Aorta (tissue), 5 donors: ENCODE data around the gene GDF15. TPM values are rescaled to one million over a fixed set of nuclear protein-coding genes. Genes with fewer than 3 reads are reported as not detected.
"Not testable (repeated sequence)": the region's sequence is repeated elsewhere in the genome, so short reads cannot be mapped to it uniquely, and the experiment has no call there.

Experiments
- ATAC-seq: fragments of 200-7000 bp; cut with Tn5 transposase; one replicate; pipeline ENCODE4 v1.9.1; 2022; ENCODE audit warnings: moderate library complexity; ENCODE audit not compliant: low FRiP score
- DNase-seq, 2 donors: peaks; one replicate each; pipeline ENCODE4 v3.0.0-alpha.2; 2020
- H3K27ac ChIP-seq, 2 donors: one replicate each; pipeline ENCODE4 v1.5.1; 2013; ENCODE audit warnings: low read length in 2 of 2, mild to moderate bottlenecking in 2 of 2, moderate library complexity in 2 of 2, control low read depth in 1 of 2, inconsistent platforms in 1 of 2, low read depth in 1 of 2
- H3K27me3 ChIP-seq, 2 donors: one replicate each; pipeline ENCODE4 v1.6.1; 2013; ENCODE audit warnings: control low read depth in 1 of 2, low read length in 1 of 2, mild to moderate bottlenecking in 1 of 2, moderate library complexity in 1 of 2; ENCODE audit not compliant: insufficient read depth in 2 of 2, control insufficient read depth in 1 of 2
- H3K36me3 ChIP-seq, 2 donors: one replicate each; pipeline ENCODE4 v1.6.1; 2013; ENCODE audit warnings: control low read depth in 1 of 2, low read length in 1 of 2, mild to moderate bottlenecking in 1 of 2; ENCODE audit not compliant: insufficient read depth in 2 of 2, control insufficient read depth in 1 of 2
- H3K4me1 ChIP-seq, 2 donors: one replicate each; pipeline ENCODE4 v1.6.1; 2013; ENCODE audit warnings: low read length in 2 of 2, control low read depth in 1 of 2, mild to moderate bottlenecking in 1 of 2, moderate library complexity in 1 of 2; ENCODE audit not compliant: insufficient read depth in 2 of 2, control insufficient read depth in 1 of 2
- H3K4me3 ChIP-seq, 2 donors: one replicate each; pipeline ENCODE4 v1.5.1; 2013; ENCODE audit warnings: low read length in 2 of 2, control low read depth in 1 of 2, mild to moderate bottlenecking in 1 of 2
- H3K9me3 ChIP-seq: one replicate; pipeline ENCODE4 v1.6.1; 2013; ENCODE audit warnings: mild to moderate bottlenecking, low read length; ENCODE audit not compliant: control insufficient read depth
- WGBS, 2 donors: extraction: QIAGEN DNeasy Blood & Tissue Kit; methylation state at CpG; one replicate each; pipeline ENCODE4 v1.1.7; 2013; 5-methylcytosine and 5-hydroxymethylcytosine counted together
- intact Hi-C, 2 donors: fragments of 100-400 bp; cut with DNase I; formaldehyde crosslinking; loops; one replicate each; pipeline versions ENCODE4 v1.14.2 to v1.15.0; 2022
- polyA plus RNA-seq, 2 donors: library from polyadenylated mRNA; stranded (reverse); fragments of 200-250 nt; gene quantifications; one replicate each; pipeline ENCODE4 v1.2.3, GENCODE V29; 2013
- total RNA-seq, 2 donors: library from RNA; stranded (reverse); fragmentation: NEBNext Ultra II Directional; extraction: Animal tissue kit (Norgen Biotek cat#: 25700); gene quantifications; one replicate each; pipeline ENCODE4 v1.2.1, GENCODE V29; 2021
- donor health status: healthy with polysubstance abuse.
- donor health status: Bipolar disorder and iron deficiency.
- donor health status: DM: no; HTN: no; CAD: no.
- donor health status: DM: no; HTN: no; CAD: no.
- donor health status: DM: yes; HTN: yes; CAD: no.

Gene GDF15
- total and polyA plus RNA-seq, 4 donors = 2.8 to 9.8 (median 3.7) TPM

DNA sequence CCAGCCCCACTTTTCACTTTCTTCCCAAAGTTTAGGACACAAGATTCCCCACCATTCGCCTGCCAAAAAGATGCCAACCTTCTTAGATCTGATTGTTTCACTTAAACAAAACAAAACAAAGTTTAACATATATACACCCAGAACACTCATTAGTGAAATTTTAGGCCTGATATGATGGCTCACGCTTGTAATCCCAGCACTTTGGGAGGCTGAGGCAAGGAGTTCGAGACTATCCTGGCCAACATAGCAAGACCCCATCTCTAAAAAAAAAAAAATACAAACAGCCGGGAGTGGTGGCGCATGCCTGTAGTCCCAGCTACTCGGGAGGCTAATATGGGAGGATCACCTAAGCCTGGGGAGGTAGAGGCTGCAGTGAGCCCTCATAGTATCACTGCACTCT, 40.7 kb upstream of the GDF15 start:
- DNase-seq (no peak), ATAC-seq (no peak)
- no peak overlapping the region for H3K4me3 ChIP-seq
- H3K4me1 ChIP-seq = no peaks in the 10 kb centered on the region
- no peaks in the 10 kb centered on the region for H3K27me3 ChIP-seq
- H3K9me3 ChIP-seq = no peaks in the 10 kb centered on the region
- no peak overlapping the region for H3K27ac ChIP-seq
- intact Hi-C loops = no loop called here
- no peaks in the 10 kb centered on the region for H3K36me3 ChIP-seq
- WGBS, 2 donors = 91 to 95% methylated on average over 6 of the region's 6 CpGs

DNA sequence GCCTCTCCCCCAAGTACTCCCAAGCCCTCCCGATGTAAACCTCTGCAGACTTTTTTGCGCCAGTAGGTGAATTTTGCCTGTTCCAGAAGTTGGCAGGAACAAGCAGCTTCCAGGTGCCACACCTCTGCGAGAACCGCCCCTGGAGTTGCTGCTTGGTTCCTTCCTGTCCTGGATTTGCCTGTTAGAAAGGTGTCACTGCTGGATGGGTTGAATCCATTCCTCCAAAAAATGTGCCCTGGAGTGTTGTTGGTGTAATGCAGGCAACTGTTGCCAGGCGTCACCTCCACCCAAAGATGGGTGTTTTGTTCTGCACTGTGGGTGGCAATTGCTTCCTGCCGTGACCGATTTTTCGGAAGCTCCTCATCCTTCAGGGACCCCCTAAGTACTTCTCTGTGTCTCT, 39.9 kb upstream of the GDF15 start:
- Histone ChIP-seq H3K27ac (no peak overlapping the region), H3K36me3 (no peaks in the 10 kb centered on the region), H3K4me3 (no peak overlapping the region), H3K27me3 (no peaks in the 10 kb centered on the region), H3K4me1 (no peaks in the 10 kb centered on the region), H3K9me3 (no peaks in the 10 kb centered on the region)
- WGBS, 2 donors = 79 to 81% methylated on average over 8 of the region's 8 CpGs
- ATAC-seq (no peak), DNase-seq (no peak)
- intact Hi-C loops = no loop called here

DNA sequence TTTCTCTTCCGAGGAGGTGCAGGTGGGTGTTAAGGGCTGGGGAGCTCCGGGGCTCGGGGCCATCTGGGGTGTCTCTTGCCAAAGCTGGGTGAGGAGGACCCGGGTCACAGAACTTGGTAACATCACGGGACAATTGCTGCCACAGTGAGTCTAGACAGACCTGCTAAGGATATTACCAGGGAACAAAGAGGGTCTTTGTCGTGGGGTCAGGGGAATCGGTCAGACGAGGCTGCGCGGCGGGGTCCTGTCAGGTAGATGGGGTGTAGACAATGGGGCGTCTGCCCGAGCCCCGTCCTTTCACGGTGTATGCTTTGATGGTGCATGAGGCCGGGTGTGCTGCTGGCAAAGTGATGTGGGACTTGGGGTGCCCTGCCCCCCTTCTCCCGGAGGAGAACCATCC, 37.8 kb upstream of the GDF15 start:
- H3K9me3 ChIP-seq = no peaks in the 10 kb centered on the region
- no peak overlapping the region for H3K4me3 ChIP-seq
- 88 to 91% methylated on average over 17 of the region's 17 CpGs for WGBS, 2 donors
- no peaks in the 10 kb centered on the region for H3K27me3 ChIP-seq
- ATAC-seq = no peak
- intact Hi-C loops = loop anchor here (2.0 kb wide), 2 partner anchors 63 to 65 kb away; no protein-coding TSS in a partner anchor
- no peaks in the 10 kb centered on the region for H3K36me3 ChIP-seq
- no peak overlapping the region for H3K27ac ChIP-seq
- no peak for DNase-seq
- no peaks in the 10 kb centered on the region for H3K4me1 ChIP-seq

DNA sequence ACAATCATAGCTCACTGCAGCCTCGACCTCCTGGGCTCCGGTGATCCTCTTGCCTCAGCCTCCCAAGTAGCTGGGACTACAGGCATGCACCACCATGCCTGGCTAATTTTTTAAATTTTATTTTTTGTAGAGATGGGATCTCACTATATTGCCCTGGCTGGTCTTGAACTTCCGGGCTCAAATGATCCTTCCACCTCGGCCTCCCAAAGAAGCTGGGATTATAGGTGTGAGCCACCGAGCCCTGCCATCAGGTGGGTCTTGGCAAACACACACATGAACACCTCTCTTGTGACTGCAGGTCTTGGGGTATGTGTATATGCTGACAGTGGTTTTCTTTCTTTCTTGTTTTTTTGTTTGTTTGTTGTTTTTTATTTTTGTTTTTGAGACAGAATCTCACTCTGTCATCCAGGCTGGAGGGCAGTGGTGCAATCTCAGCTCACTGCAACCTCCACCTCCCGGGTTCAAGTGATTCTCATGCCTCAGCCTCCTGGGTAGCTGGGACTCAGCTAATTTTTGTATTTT, 37.1 kb upstream of the GDF15 start:
- not testable (repeated sequence) for H3K4me3 ChIP-seq, H3K36me3 ChIP-seq, ATAC-seq, DNase-seq, H3K27me3 ChIP-seq, H3K27ac ChIP-seq, H3K4me1 ChIP-seq, H3K9me3 ChIP-seq
- 85 to 89% methylated on average over 6 of the region's 6 CpGs for WGBS, 2 donors
- intact Hi-C loops = loop anchor here (2.0 kb wide), 2 partner anchors 62 to 64 kb away; no protein-coding TSS in a partner anchor

DNA sequence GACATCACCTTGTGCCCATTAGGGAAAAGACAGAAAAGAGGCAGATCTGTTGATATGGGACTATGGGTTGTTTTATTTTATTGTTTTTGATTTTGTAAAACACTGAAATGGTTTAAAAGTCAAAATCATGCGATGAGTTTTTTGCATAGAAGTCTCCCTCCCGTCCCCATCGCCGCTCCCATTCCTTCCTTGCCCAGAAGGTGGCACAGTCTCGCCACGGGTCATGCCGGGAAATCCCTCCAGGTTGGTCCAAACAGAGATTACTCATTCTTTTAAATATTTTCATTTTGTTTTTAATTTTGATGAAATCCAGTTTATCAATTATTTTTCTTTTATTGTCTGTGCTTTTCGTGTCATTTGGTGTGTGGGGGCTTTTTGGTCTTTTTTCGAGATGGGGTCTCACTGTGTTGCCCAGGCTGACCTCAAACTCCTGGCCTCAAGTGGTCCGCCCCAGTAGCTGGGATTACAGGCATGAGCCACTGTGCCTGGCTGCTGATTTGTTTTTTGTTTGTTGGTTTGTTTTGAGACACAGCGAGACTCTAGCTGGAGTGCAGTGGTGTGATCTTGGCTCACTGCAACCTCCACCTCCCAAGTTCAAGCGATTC, 36.3 kb upstream of the GDF15 start:
- intact Hi-C loops = loop anchor here (2.0 to 5.0 kb wide), 3 partner anchors 38 to 63 kb away; partner anchors contain the start of gene GDF15 (in 1 of the 2)
- ATAC-seq (no peak), DNase-seq (peak; percentile 73 to 86)
- H3K4me1 ChIP-seq = no peaks in the 10 kb centered on the region
- no peak overlapping the region for H3K4me3 ChIP-seq
- WGBS, 2 donors = 49 to 50% methylated on average over 12 of the region's 12 CpGs
- H3K27ac ChIP-seq = no peak overlapping the region
- no peaks in the 10 kb centered on the region for H3K27me3 ChIP-seq
- no peaks in the 10 kb centered on the region for H3K36me3 ChIP-seq
- no peaks in the 10 kb centered on the region for H3K9me3 ChIP-seq

GRCh38 chr19:18350490-18350889, 35.5 kb upstream of the GDF15 start:
- H3K36me3 ChIP-seq = no peaks in the 10 kb centered on the region
- H3K4me3 ChIP-seq = no peak overlapping the region
- ATAC-seq = no peak
- intact Hi-C loops = loop anchor here in 1 of 2 donors (5.0 kb wide), 1 partner anchor 37 kb away; the partner anchor contains the start of gene GDF15
- WGBS, 2 donors = 87% methylated on average over 9 of the region's 9 CpGs
- H3K27ac ChIP-seq = no peak overlapping the region
- no peak for DNase-seq
- no peaks in the 10 kb centered on the region for H3K9me3 ChIP-seq
- H3K27me3 ChIP-seq = no peaks in the 10 kb centered on the region
- H3K4me1 ChIP-seq = no peaks in the 10 kb centered on the region

GRCh38 chr19:18351544-18351943, 34.4 kb upstream of the GDF15 start:
- H3K27ac ChIP-seq = no peak overlapping the region
- H3K36me3 ChIP-seq = no peaks in the 10 kb centered on the region
- intact Hi-C loops = loop anchor here in 1 of 2 donors (5.0 kb wide), 1 partner anchor 36 kb away; the partner anchor contains the start of gene GDF15
- H3K4me1 ChIP-seq = no peaks in the 10 kb centered on the region
- no peaks in the 10 kb centered on the region for H3K9me3 ChIP-seq
- no peak overlapping the region for H3K4me3 ChIP-seq
- H3K27me3 ChIP-seq = no peaks in the 10 kb centered on the region
- no peak for ATAC-seq
- DNase-seq = no peak
- 91 to 94% methylated on average over 7 of the region's 7 CpGs for WGBS, 2 donors

DNA sequence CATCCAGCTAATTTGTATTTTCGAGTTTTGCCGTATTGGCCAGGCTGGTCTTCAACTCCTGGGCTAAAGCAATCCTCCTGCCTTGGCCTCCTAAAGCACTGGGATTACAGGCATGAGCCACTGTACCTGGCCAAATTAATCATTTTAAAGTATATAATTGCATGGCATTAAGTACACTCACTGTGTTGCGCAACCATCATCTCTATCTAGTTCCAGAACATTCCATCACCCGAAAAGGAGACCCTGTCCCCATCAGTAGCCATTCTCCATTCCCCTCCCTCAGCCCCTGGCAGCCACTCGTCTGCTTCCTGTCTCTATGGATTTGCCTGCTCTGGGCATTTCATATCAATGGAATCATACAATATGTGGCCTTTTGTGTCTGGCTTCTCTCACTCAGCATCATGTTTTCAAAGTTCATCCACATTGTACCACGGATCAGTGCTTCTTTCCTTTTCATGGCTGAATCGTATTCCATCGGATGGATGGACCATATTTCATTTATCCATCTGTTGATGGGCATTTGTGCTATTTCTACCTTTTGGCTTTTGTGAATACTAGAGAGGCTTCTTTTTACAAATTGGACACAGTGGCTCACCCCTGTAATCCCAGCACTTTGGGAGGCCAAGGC, 32.5 kb upstream of the GDF15 start:
- no peak overlapping the region for H3K27ac ChIP-seq
- WGBS, 2 donors = 93 to 95% methylated on average over 8 of the region's 8 CpGs
- H3K4me3 ChIP-seq = no peak overlapping the region
- H3K9me3 ChIP-seq = no peaks in the 10 kb centered on the region
- ATAC-seq = no peak
- intact Hi-C loops = loop anchor here in 1 of 2 donors (5.0 kb wide), 1 partner anchor 34 kb away; the partner anchor contains the start of gene GDF15
- H3K27me3 ChIP-seq = no peaks in the 10 kb centered on the region
- no peak for DNase-seq
- H3K4me1 ChIP-seq = no peaks in the 10 kb centered on the region
- H3K36me3 ChIP-seq = no peaks in the 10 kb centered on the region
